Naive B cell (primary cell): ENCODE data around the gene EYA4. TPM values are rescaled to one million over a fixed set of nuclear protein-coding genes. Genes with fewer than 3 reads are reported as not detected.

Experiments used
- ATAC-seq, 2 donors: fragments of 150-1000 bp; cut with Tn5 transposase; 2 replicates each; pipeline ENCODE4 v1.10.0; 2021; ENCODE audit warnings: low read depth in 2 of 2, mild to moderate bottlenecking in 2 of 2, moderate library complexity in 2 of 2
- DNase-seq: peaks from one replicate; pipeline ENCODE4 v3.0.0; 2022
- H3K27ac Mint-ChIP-seq, 6 donors: one replicate each; pipeline ENCODE4 v1.8.0; 2020 to 2022; ENCODE audit warnings: mild to moderate bottlenecking in 6 of 6, mixed read lengths in 6 of 6, moderate library complexity in 5 of 6, inconsistent platforms in 2 of 6
- H3K27me3 Mint-ChIP-seq, 3 donors: one replicate each; pipeline ENCODE4 v1.8.0; 2021 to 2022; ENCODE audit warnings: mixed read lengths in 3 of 3, mild to moderate bottlenecking in 1 of 3
- H3K36me3 Mint-ChIP-seq, 2 donors: one replicate each; pipeline ENCODE4 v1.8.0; 2020 to 2022; ENCODE audit warnings: mixed read lengths in 2 of 2, inconsistent platforms in 1 of 2, mild to moderate bottlenecking in 1 of 2
- H3K4me1 Mint-ChIP-seq, 3 donors: one replicate each; pipeline ENCODE4 v1.8.0; 2020 to 2022; ENCODE audit warnings: mixed read lengths in 3 of 3, inconsistent platforms in 1 of 3, mild to moderate bottlenecking in 1 of 3, moderate library complexity in 1 of 3
- H3K4me3 Mint-ChIP-seq, 8 donors: one replicate each; pipeline ENCODE4 v1.8.0; 2020 to 2022; ENCODE audit warnings: mild to moderate bottlenecking in 8 of 8, mixed read lengths in 8 of 8, moderate library complexity in 8 of 8, inconsistent platforms in 2 of 8
- H3K9me3 Mint-ChIP-seq, 7 donors: one replicate each; pipeline ENCODE4 v1.8.0; 2020 to 2022; ENCODE audit warnings: mixed read lengths in 7 of 7, mild to moderate bottlenecking in 5 of 7, inconsistent platforms in 2 of 7, moderate library complexity in 1 of 7
- polyA plus RNA-seq, 6 donors: library from polyadenylated mRNA; unstranded; fragments of 300-500 nt; fragmentation: Illumina TruSeq; gene quantifications; one replicate each; pipeline ENCODE4 v1.2.3, GENCODE V29; 2021; ENCODE audit warnings: low read depth in 6 of 6

EYA4 gene
- polyA plus RNA-seq, 6 donors from 2014 or later, result not detected

DNA sequence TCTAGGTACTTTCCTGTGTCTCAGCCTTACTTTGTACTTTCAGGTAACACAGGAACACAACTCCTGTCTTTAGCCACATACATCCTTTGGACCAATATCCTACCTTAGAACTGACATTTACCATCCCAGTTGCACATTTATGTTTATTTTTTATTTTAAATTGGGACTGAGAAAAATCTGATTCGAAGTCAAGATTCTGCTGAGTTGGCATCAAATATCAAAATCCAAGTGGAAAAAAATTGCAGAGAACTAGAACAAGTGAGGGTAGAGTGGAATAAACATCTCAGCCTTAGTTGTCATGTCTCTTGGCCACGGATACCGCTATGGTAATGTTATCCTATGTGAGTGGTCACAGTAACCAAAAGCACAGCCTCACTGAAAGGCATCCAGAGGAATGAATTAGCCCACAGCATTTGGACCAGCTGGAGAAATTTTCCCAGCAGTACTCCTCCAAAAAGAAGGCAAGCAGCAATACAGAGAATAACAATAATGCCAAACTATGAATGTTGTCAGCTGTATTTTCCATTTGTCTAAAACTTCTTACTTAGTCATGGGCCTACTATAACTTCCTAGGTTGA is 17.6 kb upstream of the EYA4 start:
- Mint-ChIP-seq H3K4me1 (no peaks in the 10 kb centered on the region), H3K4me3 (no peak overlapping the region), H3K9me3 (peaks cover 0 to 4% (median 0%) of the 10 kb centered on the region in 7 donors), H3K27ac (no peak overlapping the region), H3K27me3 (peaks cover 0 to 9% (median 4%) of the 10 kb centered on the region in 3 donors), H3K36me3 (no peaks in the 10 kb centered on the region)
- DNase-seq, result no peak
- ATAC-seq, result no peak

DNA sequence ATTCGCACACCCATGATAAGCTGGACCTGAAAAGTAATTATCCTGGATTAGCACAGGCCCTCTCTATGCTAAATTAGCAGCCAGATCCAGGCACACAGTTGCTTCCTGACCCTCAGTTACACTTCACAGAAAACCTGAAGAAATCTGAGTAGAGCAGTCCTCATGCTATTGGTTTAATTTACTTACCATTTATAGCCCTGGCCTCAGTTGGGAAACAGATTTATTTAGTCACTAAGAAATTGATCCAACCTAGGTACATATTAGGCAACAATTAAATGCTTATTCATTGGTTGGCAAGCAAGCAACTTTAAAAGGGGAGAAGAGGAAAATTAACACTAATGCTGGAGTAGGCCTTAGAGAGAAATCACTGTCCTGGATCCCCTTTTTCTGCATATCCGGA is 15.6 kb upstream of the EYA4 start:
- H3K4me1 Mint-ChIP-seq, result no peaks in the 10 kb centered on the region
- H3K36me3 Mint-ChIP-seq, result no peaks in the 10 kb centered on the region
- H3K27ac Mint-ChIP-seq, result no peak overlapping the region
- peaks cover 0 to 10% (median 5%) of the 10 kb centered on the region in 3 donors for H3K27me3 Mint-ChIP-seq
- no peak for ATAC-seq
- no peak for DNase-seq
- H3K4me3 Mint-ChIP-seq, result no peak overlapping the region
- no peaks in the 10 kb centered on the region for H3K9me3 Mint-ChIP-seq

GRCh38 chr6:133227344-133227743 is 13.8 kb upstream of the EYA4 start:
- DNase-seq, result no peak
- H3K36me3 Mint-ChIP-seq, result no peaks in the 10 kb centered on the region
- H3K27me3 Mint-ChIP-seq, result peaks cover 10 to 14% (median 12%) of the 10 kb centered on the region in 3 donors
- H3K27ac Mint-ChIP-seq, result no peak overlapping the region
- peaks cover 0 to 5% (median 0%) of the 10 kb centered on the region in 7 donors for H3K9me3 Mint-ChIP-seq
- ATAC-seq, result no peak
- H3K4me3 Mint-ChIP-seq, result no peak overlapping the region
- no peaks in the 10 kb centered on the region for H3K4me1 Mint-ChIP-seq

DNA sequence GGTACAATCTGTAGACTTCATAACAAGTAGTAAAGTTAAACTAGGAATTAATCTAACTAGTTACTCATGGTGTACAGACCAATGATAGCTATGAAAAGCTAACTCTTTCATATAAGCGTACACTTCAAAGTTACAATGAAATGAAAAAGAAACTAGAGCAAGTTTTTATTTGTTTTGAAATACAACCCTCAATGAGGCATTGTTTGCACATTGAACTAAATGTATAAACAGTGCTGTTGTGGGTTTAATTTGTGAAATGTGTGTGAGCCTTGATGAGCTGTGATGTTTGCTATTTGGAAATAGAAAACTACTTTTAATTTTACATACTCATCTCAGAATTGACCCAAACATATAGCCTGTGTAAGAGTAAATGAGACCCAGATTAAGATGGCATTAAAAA is 11.1 kb upstream of the EYA4 start:
- Mint-ChIP-seq H3K36me3 (no peaks in the 10 kb centered on the region), H3K9me3 (peaks cover 0 to 11% (median 3%) of the 10 kb centered on the region in 7 donors), H3K27me3 (peaks cover 12 to 25% (median 22%) of the 10 kb centered on the region in 3 donors), H3K4me3 (no peak overlapping the region), H3K4me1 (no peaks in the 10 kb centered on the region), H3K27ac (no peak overlapping the region)
- ATAC-seq (no peak), DNase-seq (no peak)

DNA sequence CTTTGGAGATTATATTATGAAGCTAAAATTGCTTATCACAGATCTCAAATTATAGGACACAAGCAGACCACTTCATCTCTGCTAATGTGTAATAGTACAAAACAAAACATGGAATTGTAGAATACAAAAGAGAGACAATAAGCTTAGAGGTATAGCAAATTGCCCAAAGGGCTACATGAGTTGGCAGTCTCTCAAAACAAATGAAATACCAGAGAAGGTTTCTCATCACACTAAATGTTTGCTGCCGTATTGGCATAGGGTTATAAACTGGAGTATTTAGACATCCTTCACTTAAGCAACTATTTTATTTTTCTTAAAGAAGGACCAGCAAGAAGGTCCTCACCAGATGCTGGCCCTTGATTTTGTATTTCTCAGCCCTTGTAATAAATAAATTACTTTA is 5.9 kb upstream of the EYA4 start:
- no peak overlapping the region for H3K27ac Mint-ChIP-seq
- peaks cover 0 to under 1% (median 0%) of the 10 kb centered on the region in 3 donors for H3K4me1 Mint-ChIP-seq
- peaks cover 32 to 41% (median 36%) of the 10 kb centered on the region in 3 donors for H3K27me3 Mint-ChIP-seq
- no peak for ATAC-seq
- DNase-seq, result no peak
- H3K4me3 Mint-ChIP-seq, result no peak overlapping the region
- no peaks in the 10 kb centered on the region for H3K36me3 Mint-ChIP-seq
- H3K9me3 Mint-ChIP-seq, result peaks cover 0 to 13% (median 3%) of the 10 kb centered on the region in 7 donors

DNA sequence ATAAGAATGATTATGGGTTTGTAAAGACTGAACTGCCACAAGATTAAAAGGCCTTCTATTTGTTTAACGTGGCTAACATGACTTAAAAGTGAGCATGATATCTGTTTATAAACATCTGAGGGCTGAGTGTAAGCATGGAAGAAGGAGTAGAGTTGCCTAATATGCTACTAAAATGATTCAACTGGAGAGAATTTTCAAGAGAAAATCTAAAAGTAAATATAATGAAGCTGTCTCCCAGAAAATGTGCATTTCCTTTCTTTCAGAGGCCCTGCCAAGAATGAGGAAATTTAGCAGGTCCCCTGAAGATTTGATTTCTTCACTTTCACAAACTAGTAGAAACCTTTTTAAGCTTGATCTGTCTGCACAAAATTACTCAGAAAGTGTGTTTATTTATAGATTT is 4.2 kb upstream of the EYA4 start:
- Mint-ChIP-seq H3K36me3 (no peaks in the 10 kb centered on the region), H3K4me1 (peaks cover 0 to 6% (median 6%) of the 10 kb centered on the region in 3 donors), H3K27ac (no peak overlapping the region), H3K4me3 (no peak overlapping the region), H3K9me3 (peaks cover 0 to 13% (median 0%) of the 10 kb centered on the region in 7 donors), H3K27me3 (peaks cover 30 to 48% (median 30%) of the 10 kb centered on the region in 3 donors)
- ATAC-seq (no peak), DNase-seq (no peak)

- peaks cover 0 to 1% (median 0%) of the 10 kb centered on the region in 7 donors for H3K9me3 Mint-ChIP-seq
- H3K4me1 Mint-ChIP-seq, result peaks cover 10 to 22% (median 21%) of the 10 kb centered on the region in 3 donors
- ATAC-seq (no peak), DNase-seq (no peak)
- peaks cover 26 to 56% (median 51%) of the 10 kb centered on the region in 3 donors for H3K27me3 Mint-ChIP-seq
- no peak overlapping the region for H3K27ac Mint-ChIP-seq
- peak overlapping the region in 5 of 8 donors; percentile 46 to 82 (median 64) for H3K4me3 Mint-ChIP-seq
- H3K36me3 Mint-ChIP-seq, result no peaks in the 10 kb centered on the region
Observed at GRCh38 chr6:133240511-133241085, 559 bp upstream of the EYA4 start.

DNA sequence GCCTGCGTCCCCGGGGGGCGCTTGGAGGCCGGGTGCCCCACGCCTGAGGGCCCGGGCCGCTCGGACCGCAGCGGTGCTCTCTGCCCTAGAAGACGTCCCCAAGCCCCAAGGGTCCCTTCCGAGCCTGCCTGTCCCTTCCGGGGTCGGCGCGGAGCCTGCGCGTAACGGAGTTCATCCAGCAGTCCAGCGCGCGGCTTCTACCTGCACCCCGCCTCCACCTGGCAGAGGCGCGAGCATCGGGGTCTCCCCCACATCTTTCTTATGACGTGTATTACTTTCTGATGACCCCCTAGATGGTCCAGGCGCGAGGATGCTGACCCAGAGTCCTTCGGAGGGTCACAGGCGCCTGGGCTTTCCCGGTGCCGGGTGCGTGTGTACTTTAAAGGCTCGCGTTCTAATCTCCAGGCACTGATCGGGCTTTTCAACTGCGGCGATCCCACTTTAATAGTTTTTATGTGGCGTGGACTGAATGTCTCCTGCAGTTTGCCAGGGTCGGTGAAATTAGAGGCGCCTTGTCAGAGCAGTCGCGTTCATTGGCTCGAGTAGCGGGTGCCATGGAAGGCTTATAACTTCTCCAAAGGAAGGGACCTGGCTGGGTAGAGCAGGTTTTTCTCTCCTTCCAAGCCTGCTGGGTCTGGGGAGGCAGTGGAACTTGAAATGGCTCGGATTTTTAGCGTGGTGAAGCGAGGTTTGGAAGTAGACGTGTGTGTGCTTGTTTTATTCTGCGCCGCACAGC is 912 bp downstream of the EYA4 start:
- ATAC-seq (no peak), DNase-seq (no peak)
- peaks cover 0 to 1% (median 0%) of the 10 kb centered on the region in 7 donors for H3K9me3 Mint-ChIP-seq
- peaks cover 10 to 22% (median 21%) of the 10 kb centered on the region in 3 donors for H3K4me1 Mint-ChIP-seq
- peak overlapping the region in 5 of 8 donors; percentile 6 to 57 (median 34) for H3K4me3 Mint-ChIP-seq
- no peak overlapping the region for H3K27ac Mint-ChIP-seq
- no peaks in the 10 kb centered on the region for H3K36me3 Mint-ChIP-seq
- H3K27me3 Mint-ChIP-seq, result peaks cover 27 to 47% (median 39%) of the 10 kb centered on the region in 3 donors

- Mint-ChIP-seq H3K27ac (peak overlapping the region in 1 of 6 donors; percentile 52), H3K4me1 (peaks cover 10 to 22% (median 21%) of the 10 kb centered on the region in 3 donors), H3K27me3 (peaks cover 27 to 52% (median 43%) of the 10 kb centered on the region in 3 donors), H3K36me3 (no peaks in the 10 kb centered on the region), H3K4me3 (peak overlapping the region in 3 of 8 donors; percentile 23 to 57 (median 24)), H3K9me3 (peaks cover 0 to 1% (median 0%) of the 10 kb centered on the region in 7 donors)
- no peak for DNase-seq
- ATAC-seq, result no peak
Observed at GRCh38 chr6:133242637-133243585, 1.8 kb downstream of the EYA4 start.

DNA sequence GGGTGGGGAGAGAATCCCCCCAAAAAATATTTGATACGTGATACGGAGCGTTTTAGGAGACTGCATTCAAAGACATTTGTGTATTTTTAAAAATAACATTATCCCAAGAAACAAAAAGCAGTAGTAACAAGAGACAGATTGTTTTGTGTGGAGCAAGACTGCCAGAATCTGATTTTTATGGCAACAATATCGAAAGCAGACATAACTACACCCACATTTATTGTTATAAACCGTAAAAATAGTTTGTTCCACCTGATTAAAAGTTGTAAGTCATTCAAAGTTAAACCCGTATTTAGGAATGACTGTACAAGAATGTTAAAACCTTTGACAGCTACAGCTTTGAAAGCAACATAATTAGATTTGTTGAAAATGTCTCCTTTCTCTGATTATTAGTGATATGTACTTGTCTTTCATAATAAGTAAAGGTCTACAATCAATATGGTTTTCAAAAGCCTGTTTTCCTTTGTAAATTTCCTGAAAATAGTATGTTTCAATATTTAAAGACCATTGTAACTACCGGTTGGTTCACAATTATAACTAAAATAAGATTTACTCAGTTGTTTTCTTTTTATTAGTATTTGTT is 2.7 kb downstream of the EYA4 start:
- Mint-ChIP-seq H3K4me3 (no peak overlapping the region), H3K9me3 (peaks cover 0 to 1% (median 0%) of the 10 kb centered on the region in 7 donors), H3K36me3 (no peaks in the 10 kb centered on the region), H3K27ac (no peak overlapping the region), H3K4me1 (peaks cover 10 to 22% (median 21%) of the 10 kb centered on the region in 3 donors), H3K27me3 (peaks cover 27 to 49% (median 39%) of the 10 kb centered on the region in 3 donors)
- no peak for DNase-seq
- ATAC-seq, result no peak

GRCh38 chr6:133244519-133244918 is 3.4 kb downstream of the EYA4 start:
- Mint-ChIP-seq H3K27ac (no peak overlapping the region), H3K9me3 (peaks cover 0 to 1% (median 0%) of the 10 kb centered on the region in 7 donors), H3K36me3 (no peaks in the 10 kb centered on the region), H3K27me3 (peaks cover 27 to 48% (median 42%) of the 10 kb centered on the region in 3 donors), H3K4me1 (peaks cover 10 to 22% (median 21%) of the 10 kb centered on the region in 3 donors), H3K4me3 (no peak overlapping the region)
- ATAC-seq, result no peak
- no peak for DNase-seq

GRCh38 chr6:133245007-133245406 is 3.9 kb downstream of the EYA4 start:
- Mint-ChIP-seq H3K4me3 (no peak overlapping the region), H3K9me3 (peaks cover 0 to 1% (median 0%) of the 10 kb centered on the region in 7 donors), H3K27ac (no peak overlapping the region), H3K36me3 (no peaks in the 10 kb centered on the region), H3K27me3 (peaks cover 27 to 49% (median 43%) of the 10 kb centered on the region in 3 donors), H3K4me1 (peaks cover 10 to 22% (median 21%) of the 10 kb centered on the region in 3 donors)
- DNase-seq, result no peak
- no peak for ATAC-seq
